GM18507 (cell line): Measurements from ENCODE around the gene SCRN2.

ENCODE experiments used
- DNase-seq: peaks from one replicate; pipeline ENCODE4 v3.0.0; 2011; ENCODE audit warnings: low read depth; ENCODE audit not compliant: insufficient read length; ENCODE audit errors: extremely low spot score
- FAIRE-seq: peaks from 2 replicates; lab custom pipeline; 2011; peaks lifted over from hg19 to GRCh38; lab: Jason Lieb, UNC

Gene SCRN2

GRCh38 chr17:47872651-47873161 lies 31.6 kb upstream of the SCRN2 start:
- no peak for FAIRE-seq
- DNase-seq: no peak

- FAIRE-seq (no peak), DNase-seq (no peak)
Measured at GRCh38 chr17:47872019-47872650, 31.1 kb upstream of the SCRN2 start.

GRCh38 chr17:47871048-47871447 lies 30.0 kb upstream of the SCRN2 start:
- FAIRE-seq: no peak
- no peak for DNase-seq

- FAIRE-seq (no peak), DNase-seq (no peak)
Measured at GRCh38 chr17:47870056-47870455, 29.0 kb upstream of the SCRN2 start.

GRCh38 chr17:47869114-47869513 lies 28.0 kb upstream of the SCRN2 start:
- FAIRE-seq: no peak
- no peak for DNase-seq

GRCh38 chr17:47867813-47868533 lies 26.9 kb upstream of the SCRN2 start:
- FAIRE-seq: no peak
- DNase-seq: no peak

GRCh38 chr17:47866941-47867340 lies 25.9 kb upstream of the SCRN2 start:
- DNase-seq (no peak), FAIRE-seq (no peak)

GRCh38 chr17:47864791-47865216 lies 23.7 kb upstream of the SCRN2 start:
- FAIRE-seq (no peak), DNase-seq (no peak)

- FAIRE-seq (no peak), DNase-seq (no peak)
Measured at GRCh38 chr17:47862621-47863440, 21.8 kb upstream of the SCRN2 start.

GRCh38 chr17:47860386-47860785 lies 19.3 kb upstream of the SCRN2 start:
- no peak for FAIRE-seq
- DNase-seq: no peak

- DNase-seq: no peak
- FAIRE-seq: no peak
Measured at GRCh38 chr17:47857551-47858455, 16.7 kb upstream of the SCRN2 start.

GRCh38 chr17:47856830-47857229 lies 15.8 kb upstream of the SCRN2 start:
- no peak for DNase-seq
- no peak for FAIRE-seq

- FAIRE-seq (no peak), DNase-seq (no peak)
Measured at GRCh38 chr17:47855737-47856136, 14.7 kb upstream of the SCRN2 start.

GRCh38 chr17:47853616-47854015 lies 12.5 kb upstream of the SCRN2 start:
- no peak for DNase-seq
- FAIRE-seq: no peak

GRCh38 chr17:47852113-47852949 lies 11.3 kb upstream of the SCRN2 start:
- DNase-seq (no peak), FAIRE-seq (no peak)

GRCh38 chr17:47851764-47852112 lies 10.7 kb upstream of the SCRN2 start:
- DNase-seq (no peak), FAIRE-seq (no peak)

GRCh38 chr17:47850692-47851573 lies 9.9 kb upstream of the SCRN2 start, which contains the start of gene SP6:
Gene SP6, minus strand, starts transcription at chr17:47851163. Its CDS starts 2,734 bp downstream, at chr17:47848429.
- no peak for FAIRE-seq
- DNase-seq: no peak

- DNase-seq (no peak), FAIRE-seq (no peak)
Measured at GRCh38 chr17:47850373-47850691, 9.3 kb upstream of the SCRN2 start.
